DOHH2 (cell line): Measurements from ENCODE around the gene POLR2J.
"Not testable (repeated sequence)": the region's sequence is repeated elsewhere in the genome, so short reads cannot be mapped to it uniquely, and the experiment has no call there.

Source experiments
- H3F3A ChIP-seq: fragments of 200-600 bp; sonication (generic), shearing (Covaris generic); 2 replicates; pipeline ENCODE4 v1.6.0; 2016; ENCODE audit warnings: antibody characterized with exemption, mild to moderate bottlenecking; ENCODE audit not compliant: control insufficient read depth, insufficient read depth
- H3K27ac ChIP-seq: fragments of 200-600 bp; sonication (generic); 2 replicates; pipeline ENCODE4 v1.5.1; 2014; ENCODE audit warnings: low read depth, mild to moderate bottlenecking, low read length, moderate library complexity
- H3K27me3 ChIP-seq: fragments of 200-600 bp; sonication (generic); 2 replicates; pipeline ENCODE4 v1.6.1; 2014; ENCODE audit warnings: mild to moderate bottlenecking, low read length, mixed read lengths; ENCODE audit not compliant: control insufficient read depth
- H3K36me3 ChIP-seq: fragments of 200-600 bp; sonication (generic); 2 replicates; pipeline ENCODE4 v1.6.1; 2014; ENCODE audit warnings: mild to moderate bottlenecking, low read length, moderate library complexity, mixed read lengths; ENCODE audit not compliant: control insufficient read depth
- H3K4me1 ChIP-seq: fragments of 200-600 bp; sonication (generic); 2 replicates; pipeline ENCODE4 v1.6.1; 2014; ENCODE audit warnings: mild to moderate bottlenecking, low read length, mixed read lengths; ENCODE audit not compliant: control insufficient read depth
- H3K4me2 ChIP-seq: fragments of 200-600 bp; sonication (generic); 2 replicates; pipeline ENCODE4 v1.6.0; 2014; ENCODE audit warnings: mild to moderate bottlenecking, low read length, moderate library complexity
- H3K4me3 ChIP-seq: fragments of 200-600 bp; sonication (generic); 2 replicates; pipeline ENCODE4 v1.5.1; 2014; ENCODE audit warnings: mild to moderate bottlenecking, low read length, mixed read lengths
- H3K79me2 ChIP-seq: fragments of 200-600 bp; sonication (generic); 2 replicates; pipeline ENCODE4 v1.6.1; 2014; ENCODE audit warnings: mild to moderate bottlenecking, low read length, mixed read lengths; ENCODE audit not compliant: control insufficient read depth
- H3K9me2 ChIP-seq: fragments of 200-600 bp; sonication (generic); replicated peaks from 2 replicates; pipeline ENCODE4 v1.6.1; 2014; ENCODE audit warnings: mild to moderate bottlenecking, low read length, mixed read lengths; ENCODE audit not compliant: control insufficient read depth
- H3K9me3 ChIP-seq: fragments of 200-600 bp; sonication (generic); 2 replicates; pipeline ENCODE4 v1.6.1; 2014; ENCODE audit warnings: antibody characterized with exemption, low read length, mixed read lengths; ENCODE audit not compliant: control insufficient read depth, insufficient read depth
- H4K20me1 ChIP-seq: fragments of 200-600 bp; sonication (generic); 2 replicates; pipeline ENCODE4 v1.6.0; 2014; ENCODE audit warnings: low read depth, mild to moderate bottlenecking, antibody characterized with exemption, low read length, moderate library complexity; ENCODE audit not compliant: control insufficient read depth, insufficient read depth

POLR2J gene

DNA sequence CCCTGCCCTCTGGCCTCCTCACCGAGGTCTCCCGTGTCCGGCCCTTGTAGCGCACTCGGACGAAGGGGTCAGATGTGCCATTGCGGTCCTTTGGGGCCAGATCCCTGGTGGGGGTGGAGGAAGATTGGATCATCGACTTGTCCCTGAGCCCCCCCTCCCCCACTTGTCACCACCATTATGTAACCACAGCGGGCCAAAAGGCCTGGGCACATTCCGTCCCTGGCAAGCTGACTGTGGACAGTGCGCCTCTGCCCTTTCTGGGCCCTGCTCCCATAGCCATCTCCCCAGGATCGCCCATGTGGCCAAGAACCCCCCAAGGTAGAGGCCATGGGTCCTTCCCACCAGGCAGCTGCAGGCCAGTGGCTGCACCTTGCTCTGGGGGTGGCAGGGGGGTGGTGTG is 24.4 kb upstream of the POLR2J start:
- not testable (repeated sequence) for H3K4me1 ChIP-seq, H3K27me3 ChIP-seq, H3K9me3 ChIP-seq, H3K4me3 ChIP-seq, H3K36me3 ChIP-seq, H3K79me2 ChIP-seq, H3K27ac ChIP-seq, H3K4me2 ChIP-seq, H3K9me2 ChIP-seq, H3F3A ChIP-seq, H4K20me1 ChIP-seq

DNA sequence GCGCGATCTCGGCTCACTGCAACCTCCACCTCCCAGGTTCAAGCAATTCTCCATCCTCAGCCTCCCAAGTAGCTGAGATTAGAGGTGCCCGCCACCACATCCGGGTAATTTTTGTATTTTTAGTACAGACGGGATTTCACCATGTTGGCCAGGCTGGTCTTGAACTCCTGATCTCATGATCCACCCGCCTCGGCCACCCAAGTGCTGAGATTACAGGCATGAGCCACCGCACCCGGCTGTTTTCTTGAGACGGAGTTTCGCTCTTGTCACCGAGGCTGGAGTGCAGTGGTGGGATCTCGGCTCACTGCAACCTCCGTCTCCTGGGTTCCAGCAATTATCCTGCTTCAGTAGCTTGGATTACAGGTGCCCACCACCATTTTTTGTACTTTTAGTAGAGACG is 19.6 kb upstream of the POLR2J start:
- not testable (repeated sequence) for H3K4me3 ChIP-seq, H3K79me2 ChIP-seq, H4K20me1 ChIP-seq, H3F3A ChIP-seq, H3K27me3 ChIP-seq, H3K9me3 ChIP-seq, H3K4me1 ChIP-seq, H3K27ac ChIP-seq, H3K4me2 ChIP-seq, H3K36me3 ChIP-seq, H3K9me2 ChIP-seq

DNA sequence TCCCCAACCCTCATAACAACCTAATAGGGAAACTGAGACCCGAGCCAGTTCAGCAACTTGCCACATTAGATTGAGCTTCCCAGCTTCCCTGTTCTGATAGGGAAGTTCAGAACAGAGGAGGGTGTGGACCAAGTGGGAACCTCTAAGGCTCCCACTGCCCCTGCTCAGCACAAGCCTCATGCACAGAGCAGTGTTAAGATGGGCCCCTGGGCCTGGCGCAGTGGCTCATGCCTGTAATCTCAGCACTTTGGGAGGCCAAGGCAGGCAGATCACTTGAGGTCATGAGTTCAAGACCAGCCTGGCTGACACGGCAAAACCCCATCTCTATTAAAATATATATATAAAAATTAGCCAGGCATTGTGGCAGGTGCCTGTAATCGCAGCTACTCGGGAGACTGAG is 18.6 kb upstream of the POLR2J start:
- H3K9me2 ChIP-seq, H3K9me3 ChIP-seq, H3K79me2 ChIP-seq, H3K27ac ChIP-seq, H3K36me3 ChIP-seq, H4K20me1 ChIP-seq, H3K27me3 ChIP-seq, H3K4me1 ChIP-seq, H3K4me2 ChIP-seq, H3K4me3 ChIP-seq, H3F3A ChIP-seq: not testable (repeated sequence)

DNA sequence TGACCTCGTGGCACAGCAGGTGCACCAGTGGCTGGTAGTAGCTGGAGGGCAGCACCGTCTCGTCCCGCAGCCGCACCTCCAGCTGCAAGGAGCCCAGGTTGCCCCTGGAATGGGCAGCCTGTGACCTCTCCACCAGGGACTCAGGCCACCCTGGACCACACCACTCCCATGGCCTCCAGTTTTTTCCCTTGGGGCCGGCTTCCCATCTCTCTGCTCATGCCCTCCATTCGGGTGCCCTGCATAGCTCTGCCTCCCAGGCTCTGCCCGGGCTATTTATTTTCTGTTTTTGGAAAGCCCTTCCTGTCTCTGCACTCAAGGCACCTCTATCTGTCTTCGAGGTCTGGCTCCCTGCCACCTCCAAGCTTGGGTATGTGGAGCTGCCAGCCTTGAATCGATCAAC is 18.1 kb upstream of the POLR2J start:
- not testable (repeated sequence) for H3K27me3 ChIP-seq, H3K4me1 ChIP-seq, H3K27ac ChIP-seq, H3K4me2 ChIP-seq, H3F3A ChIP-seq, H4K20me1 ChIP-seq, H3K9me2 ChIP-seq, H3K79me2 ChIP-seq, H3K36me3 ChIP-seq, H3K4me3 ChIP-seq, H3K9me3 ChIP-seq

DNA sequence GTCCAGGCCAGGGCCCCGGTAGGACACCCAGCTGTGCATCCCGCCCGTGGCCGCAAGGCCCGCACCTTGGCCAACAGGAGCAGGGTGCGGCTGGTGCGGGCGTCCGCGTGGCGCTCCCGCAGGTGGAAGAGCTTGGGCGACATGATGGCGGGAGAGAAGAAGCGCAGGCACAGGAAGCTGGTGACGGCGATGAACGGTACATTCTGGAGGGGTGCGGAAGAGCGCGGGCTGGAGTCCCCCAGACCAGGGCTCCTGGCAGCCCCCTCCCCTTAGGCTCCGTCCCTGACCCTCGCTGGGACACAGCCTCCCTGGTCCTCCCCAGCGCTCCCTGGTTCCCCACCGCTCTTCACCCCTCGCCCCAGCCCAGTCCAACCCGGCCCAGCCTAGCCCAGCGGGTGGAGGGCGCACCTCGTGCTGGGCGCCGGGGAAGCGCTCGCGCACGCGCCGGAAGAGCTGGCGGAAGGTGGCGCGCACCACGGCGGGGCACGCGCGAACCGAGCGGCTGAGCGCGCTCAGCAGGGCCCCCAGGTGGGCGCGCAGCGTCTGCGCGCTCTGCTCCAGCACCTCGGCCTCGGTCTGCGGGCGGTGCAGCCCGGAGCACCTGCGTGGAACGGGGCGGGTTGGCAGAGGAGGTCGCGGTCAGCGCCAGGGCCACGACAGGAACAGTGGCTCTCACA is 15.9 kb upstream of the POLR2J start:
- H3K79me2 ChIP-seq, H3K27me3 ChIP-seq, H3K36me3 ChIP-seq, H3K4me1 ChIP-seq, H3F3A ChIP-seq, H4K20me1 ChIP-seq, H3K27ac ChIP-seq, H3K9me3 ChIP-seq, H3K9me2 ChIP-seq, H3K4me2 ChIP-seq, H3K4me3 ChIP-seq: not testable (repeated sequence)

DNA sequence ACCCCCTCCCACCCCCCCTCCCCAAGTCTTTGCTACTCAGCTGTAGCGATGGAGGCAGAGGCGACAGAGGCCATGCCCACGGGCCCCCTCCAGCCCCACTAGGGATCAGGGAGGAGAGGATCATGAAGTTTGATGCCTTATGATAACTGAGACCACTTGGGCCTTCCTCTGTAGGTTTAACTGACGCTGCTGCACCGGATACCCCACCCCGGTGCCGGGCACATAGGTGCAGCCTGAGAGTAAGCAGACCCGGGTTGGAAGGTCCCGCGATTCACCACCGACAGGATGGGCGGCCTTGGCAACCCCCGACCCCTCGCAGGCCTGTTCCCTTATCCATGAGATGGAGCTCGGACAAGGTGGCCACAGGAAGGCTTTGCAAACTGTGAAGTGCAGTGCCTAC is 15.3 kb upstream of the POLR2J start:
- H3K27me3 ChIP-seq, H3K9me2 ChIP-seq, H4K20me1 ChIP-seq, H3K4me1 ChIP-seq, H3K4me2 ChIP-seq, H3K9me3 ChIP-seq, H3K79me2 ChIP-seq, H3K27ac ChIP-seq, H3K4me3 ChIP-seq, H3K36me3 ChIP-seq, H3F3A ChIP-seq: not testable (repeated sequence)

DNA sequence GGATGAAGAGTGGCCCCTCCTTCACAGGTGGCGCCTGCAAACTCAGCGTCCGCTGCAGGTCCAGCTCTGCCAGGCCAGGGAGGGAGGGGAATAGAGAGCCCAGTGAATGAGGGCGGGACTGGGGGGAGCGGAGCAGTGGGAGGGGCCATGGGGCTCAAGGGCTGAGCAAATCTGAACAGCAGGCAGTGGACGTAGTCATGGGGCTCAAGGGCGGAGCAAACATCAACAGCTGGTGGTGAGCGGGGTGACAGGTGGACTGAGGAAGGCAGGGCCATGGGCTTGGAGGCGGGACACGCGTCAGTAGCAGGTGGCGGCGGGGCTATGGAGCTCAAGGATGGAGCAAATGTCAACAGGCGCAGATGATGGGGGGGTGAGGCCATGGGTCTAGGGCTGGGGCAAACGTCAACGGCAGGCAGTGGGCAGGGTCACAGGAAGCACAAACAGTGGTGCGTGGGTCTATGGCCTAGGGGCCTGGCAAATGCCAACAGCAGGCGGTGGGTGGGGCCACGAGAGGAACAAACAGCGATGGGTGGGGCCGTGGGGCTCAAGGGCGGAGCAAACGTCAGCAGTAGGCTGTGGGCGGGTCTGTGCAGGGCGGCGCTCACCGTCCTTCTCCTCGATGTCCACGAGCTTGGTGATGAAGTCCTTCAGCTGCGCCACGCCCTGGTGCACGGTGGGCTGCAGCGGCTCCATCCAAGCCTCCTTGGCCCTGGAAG is 14.7 kb upstream of the POLR2J start:
- H3F3A ChIP-seq, H3K9me2 ChIP-seq, H3K79me2 ChIP-seq, H4K20me1 ChIP-seq, H3K27ac ChIP-seq, H3K4me2 ChIP-seq, H3K36me3 ChIP-seq, H3K4me1 ChIP-seq, H3K4me3 ChIP-seq, H3K9me3 ChIP-seq, H3K27me3 ChIP-seq: not testable (repeated sequence)

DNA sequence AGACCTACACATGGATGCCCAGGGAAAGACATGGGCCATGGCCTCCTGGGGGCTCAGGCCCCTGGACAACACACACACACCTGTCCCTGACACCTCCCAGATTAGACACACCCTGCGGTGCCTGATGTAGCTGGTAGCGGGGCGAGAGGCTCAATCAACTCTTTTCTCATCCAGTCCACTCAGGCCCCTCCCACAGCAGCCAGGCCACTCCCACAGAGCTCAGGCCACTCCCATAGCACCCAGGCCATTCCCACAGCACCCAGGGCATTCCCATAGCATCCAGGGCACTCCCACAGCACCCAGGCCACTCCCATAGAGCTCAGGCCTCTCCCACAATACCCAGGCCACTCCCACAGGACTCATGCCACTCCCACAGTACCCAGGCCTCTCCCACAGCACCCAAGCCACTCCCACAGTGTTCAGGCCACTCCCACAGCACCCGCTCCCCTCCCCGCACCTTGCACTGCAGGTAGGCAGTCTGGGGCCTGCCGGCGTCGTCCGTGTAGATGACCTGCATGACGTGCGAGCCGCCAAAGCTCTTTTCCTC is 11.9 kb upstream of the POLR2J start:
- H4K20me1 ChIP-seq, H3K36me3 ChIP-seq, H3F3A ChIP-seq, H3K9me2 ChIP-seq, H3K4me1 ChIP-seq, H3K27me3 ChIP-seq, H3K4me2 ChIP-seq, H3K27ac ChIP-seq, H3K9me3 ChIP-seq, H3K4me3 ChIP-seq, H3K79me2 ChIP-seq: not testable (repeated sequence)
